GM12872 (cell line): ENCODE measurements around the gene AKR1C4.

Experiments
- CTCF ChIP-seq: IDR thresholded peaks from 3 replicates; pipeline ENCODE4 v1.5.1; 2011; ENCODE audit warnings: low read depth, mild to moderate bottlenecking, low read length, moderate library complexity; ENCODE audit not compliant: insufficient read depth

Gene AKR1C4

DNA sequence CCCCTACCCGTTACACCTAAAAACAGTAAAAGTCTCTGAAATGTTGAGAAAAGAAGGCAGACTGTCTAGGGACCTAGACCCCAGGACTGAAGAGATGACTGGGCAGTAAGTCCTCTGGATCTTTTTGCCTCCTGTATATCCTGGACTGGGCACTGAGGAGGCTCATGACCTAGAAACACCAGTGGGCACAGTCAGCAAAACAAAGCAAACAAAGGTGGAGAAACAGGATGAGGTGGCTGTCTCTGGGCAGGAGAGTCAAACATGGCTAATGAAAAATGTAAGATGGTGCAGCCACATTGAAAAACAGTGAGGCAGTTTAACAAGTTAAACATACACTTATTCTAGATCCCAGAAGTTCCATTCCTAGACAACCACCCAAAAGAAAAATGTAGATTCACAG lies 45.9 kb downstream of the AKR1C4 start:
- no peak for TF ChIP-seq CTCF

- TF ChIP-seq CTCF, result no peak
These were observed 46.9 kb downstream of the AKR1C4 start for GRCh38 chr10:5243521-5243987.

GRCh38 chr10:5252177-5253037 lies 55.8 kb downstream of the AKR1C4 start:
- no peak for TF ChIP-seq CTCF

GRCh38 chr10:5254488-5254887 lies 57.9 kb downstream of the AKR1C4 start:
- TF ChIP-seq CTCF, result no peak

DNA sequence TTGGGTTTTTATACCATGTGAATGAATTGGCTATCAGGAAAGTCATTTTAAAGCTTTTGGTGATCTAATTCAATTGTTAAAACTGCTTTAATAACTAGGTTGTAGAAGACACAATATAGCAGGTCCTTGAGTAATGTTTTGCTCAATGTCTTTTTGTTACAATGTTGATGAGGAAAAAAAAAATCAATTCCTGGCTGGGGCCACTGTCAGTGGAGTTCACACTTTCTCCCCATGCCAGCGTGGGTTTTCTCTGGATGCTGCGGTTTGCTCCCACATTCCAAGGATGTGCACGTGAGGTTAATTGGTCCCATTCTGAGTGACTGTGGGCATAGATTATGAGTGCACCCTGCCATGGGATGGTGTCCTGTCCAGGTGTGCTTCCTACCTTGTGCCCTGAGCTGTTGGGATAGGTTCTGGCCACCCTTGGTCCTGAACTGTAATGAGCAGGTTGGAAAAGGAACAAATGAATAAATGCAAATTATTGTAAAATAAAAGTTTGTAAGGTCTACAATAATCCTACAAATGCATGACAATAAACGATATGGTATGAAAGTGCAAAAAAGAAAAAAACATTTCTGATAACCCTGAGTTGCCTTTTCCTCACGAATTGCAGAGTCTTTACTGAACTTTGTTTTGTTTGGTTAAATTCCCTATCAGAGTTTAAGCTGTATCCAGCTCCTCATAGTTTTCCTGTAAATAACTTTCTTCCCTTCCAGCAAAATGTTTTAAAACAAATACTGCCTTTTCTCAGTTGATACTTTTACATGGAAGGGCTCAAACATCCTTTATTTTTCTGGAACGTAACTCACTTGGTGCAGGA lies 62.7 kb downstream of the AKR1C4 start:
- TF ChIP-seq CTCF, result no peak

GRCh38 chr10:5259952-5260578 lies 63.4 kb downstream of the AKR1C4 start:
- TF ChIP-seq CTCF, result no peak

DNA sequence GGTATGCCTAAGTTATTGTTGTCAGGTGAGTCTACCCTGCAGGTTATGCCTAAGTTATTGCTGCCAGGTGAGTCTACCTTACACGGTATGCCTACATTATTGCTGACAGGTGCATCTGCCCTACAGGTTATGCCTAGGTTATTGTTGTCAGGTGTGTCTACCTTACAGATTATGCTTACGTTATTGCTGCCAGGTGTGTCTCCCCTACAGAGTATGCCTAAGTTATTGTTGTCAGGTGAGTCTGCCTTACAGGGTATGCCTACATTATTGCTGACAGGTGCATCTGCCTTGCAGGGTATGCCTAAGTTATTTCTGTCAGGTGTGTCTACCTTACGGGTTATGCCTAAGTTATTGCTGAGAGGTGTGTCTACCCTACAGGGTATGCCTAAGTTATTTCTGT lies 64.2 kb downstream of the AKR1C4 start:
- TF ChIP-seq CTCF, result no peak
